Liver (tissue), 3 donors: ENCODE results near the gene RAB27B.

Source experiments
- ATF3 ChIP-seq: IDR thresholded peaks from 2 replicates; pipeline ENCODE4 v1.6.1; 2016; ENCODE audit warnings: antibody characterized with exemption
- CTCF ChIP-seq: fragments of 150-350 bp; IDR thresholded peaks from 2 replicates; pipeline ENCODE4 v1.5.1; 2017; ENCODE audit warnings: improper control_type of control experiment, low read depth, low read length; ENCODE audit not compliant: missing input control
- EGR1 ChIP-seq, 2 donors: IDR thresholded peaks; 2 replicates each; pipeline ENCODE4 v1.6.1; 2016 to 2018; ENCODE audit warnings: antibody characterized with exemption in 2 of 2, low read depth in 2 of 2
- FOXA1 ChIP-seq: IDR thresholded peaks from 2 replicates; pipeline ENCODE4 v1.6.1; 2016; ENCODE audit warnings: antibody characterized with exemption
- GABPA ChIP-seq, 2 donors: IDR thresholded peaks in 1 of 2; conservative IDR thresholded peaks in 1 of 2; 2 replicates each; pipeline ENCODE4 v1.6.1; 2016; ENCODE audit warnings: antibody characterized with exemption in 2 of 2, mild to moderate bottlenecking in 1 of 2, moderate library complexity in 1 of 2
- HNF4A ChIP-seq, 2 donors: conservative IDR thresholded peaks; 2 replicates each; pipeline ENCODE4 v1.6.1; 2016; ENCODE audit warnings: antibody characterized with exemption in 2 of 2, mild to moderate bottlenecking in 2 of 2
- JUND ChIP-seq, 2 donors: IDR thresholded peaks; 2 replicates each; pipeline ENCODE4 v1.6.1; 2016; ENCODE audit warnings: antibody characterized with exemption in 2 of 2
- MAX ChIP-seq: IDR thresholded peaks from 2 replicates; pipeline ENCODE4 v1.6.1; 2016; ENCODE audit warnings: antibody characterized with exemption
- NR2F2 ChIP-seq: IDR thresholded peaks from 2 replicates; pipeline ENCODE4 v1.6.1; 2016; ENCODE audit warnings: antibody characterized with exemption
- RAD21 ChIP-seq, 2 donors: IDR thresholded peaks; 2 replicates each; pipeline ENCODE4 v1.6.1; 2016; ENCODE audit warnings: antibody characterized with exemption in 2 of 2, mild to moderate bottlenecking in 2 of 2
- REST ChIP-seq: IDR thresholded peaks from 2 replicates; pipeline ENCODE4 v1.6.1; 2016; ENCODE audit warnings: antibody characterized with exemption, mild to moderate bottlenecking
- RXRA ChIP-seq, 2 donors: IDR thresholded peaks; 2 replicates each; pipeline ENCODE4 v1.6.1; 2017 to 2018; ENCODE audit warnings: antibody characterized with exemption in 2 of 2, mild to moderate bottlenecking in 1 of 2
- TAF1 ChIP-seq: conservative IDR thresholded peaks from 2 replicates; pipeline ENCODE4 v1.6.1; 2016; ENCODE audit warnings: antibody characterized with exemption, mild to moderate bottlenecking
- YY1 ChIP-seq: IDR thresholded peaks from 2 replicates; pipeline ENCODE4 v1.6.1; 2016; ENCODE audit warnings: antibody characterized with exemption, mild to moderate bottlenecking
- donor health status: healthy.
- donor health status: healthy.

GRCh38 chr18:54942569-54942968 lies 114.3 kb downstream of the RAB27B start:
- TF ChIP-seq CTCF (no peak), ATF3 (no peak), RAD21 (IDR thresholded peaks at IDR 0.05) (no peak), MAX (no peak), YY1 (no peak), JUND (IDR thresholded peaks at IDR 0.05) (no peak), REST (no peak), NR2F2 (no peak), TAF1 (no peak), GABPA (IDR thresholded peaks at IDR 0.05 in 1 of 2, conservative IDR thresholded peaks at IDR 0.05 in 1 of 2) (no peak), HNF4A (conservative IDR thresholded peaks at IDR 0.05) (no peak), FOXA1 (no peak), EGR1 (IDR thresholded peaks at IDR 0.05; ENCODE audit: low read depth in 2 of 2) (no peak), RXRA (IDR thresholded peaks at IDR 0.05) (no peak)
